ES-I3 (cell line): Measurements from ENCODE around the gene VSTM2A.
"Not testable (repeated sequence)": the region's sequence is repeated elsewhere in the genome, so short reads cannot be mapped to it uniquely, and the experiment has no call there.

Source experiments
- H3K36me3 ChIP-seq: 2 replicates; pipeline ENCODE4 v1.6.1; 2013; ENCODE audit warnings: mild to moderate bottlenecking, low read length, control low read depth, moderate library complexity; ENCODE audit not compliant: insufficient read depth
- H3K4me1 ChIP-seq: 2 replicates; pipeline ENCODE4 v1.6.1; 2013; ENCODE audit warnings: mild to moderate bottlenecking, control low read depth, low read length; ENCODE audit not compliant: insufficient read depth
- H3K9ac ChIP-seq: 2 replicates; pipeline ENCODE4 v1.6.1; 2013; ENCODE audit warnings: low read depth, mild to moderate bottlenecking, low read length, moderate library complexity
- H3K9me3 ChIP-seq: 2 replicates; pipeline ENCODE4 v1.6.1; 2013; ENCODE audit warnings: mild to moderate bottlenecking, low read length, moderate library complexity; ENCODE audit not compliant: control insufficient read depth, insufficient read depth

VSTM2A gene

DNA sequence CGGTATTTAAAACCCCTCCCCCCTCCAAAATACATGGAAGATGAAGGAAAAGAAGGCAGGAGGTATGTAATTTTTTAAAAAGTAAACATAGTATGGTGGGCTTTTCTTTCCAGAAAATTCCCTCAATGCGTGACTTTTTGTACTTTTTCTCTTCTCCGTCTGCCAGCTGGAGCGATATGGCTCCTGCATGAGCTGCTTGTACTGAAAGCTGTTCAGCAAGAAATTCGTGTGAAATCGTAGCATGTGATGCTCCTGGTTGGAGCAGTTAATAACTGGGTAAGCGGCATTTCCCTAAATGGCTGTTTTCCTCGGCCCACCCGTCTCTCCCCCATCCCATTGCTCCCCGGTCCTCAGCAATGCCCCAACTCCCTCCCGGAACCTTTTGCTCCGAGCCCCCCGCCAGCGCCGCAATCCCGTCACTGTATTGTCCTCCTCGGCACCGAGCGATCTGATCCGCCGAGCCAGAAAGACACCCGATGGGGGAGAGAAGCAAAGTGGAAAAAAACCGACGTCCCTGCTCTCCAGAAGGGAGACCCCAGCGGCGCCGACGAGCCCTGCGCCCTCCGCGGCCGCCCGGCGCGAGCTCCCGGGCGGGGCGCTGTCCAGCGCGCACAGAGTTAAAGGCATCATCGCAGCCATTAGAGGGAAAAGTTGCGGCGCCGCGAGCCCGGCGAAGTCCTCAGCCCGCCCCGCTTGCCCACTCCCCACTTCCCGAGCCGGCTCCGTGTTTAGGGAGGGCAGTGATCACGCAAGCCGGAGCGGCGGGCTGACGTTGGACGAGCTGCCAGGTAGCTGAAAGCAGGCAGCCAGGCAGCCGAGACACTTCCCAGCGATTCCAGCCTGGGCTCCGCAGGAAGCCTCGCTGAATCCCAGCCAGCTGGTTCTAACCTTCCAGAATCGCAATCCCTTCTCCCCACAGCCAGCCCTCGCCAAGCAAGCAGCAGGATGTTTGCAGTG lies at the start of gene VSTM2A:
Gene VSTM2A, plus strand, starts transcription at position 707 of the 957 bp plus-strand sequence. CDS start 356 bp downstream, outside the sequence.
- no peaks in the 10 kb centered on the region for H3K9me3 ChIP-seq
- no peaks in the 10 kb centered on the region for H3K36me3 ChIP-seq
- H3K9ac ChIP-seq: peak within 1 kb of the TSS; percentile 52
- H3K4me1 ChIP-seq: no peaks in the 10 kb centered on the region; the same call in 1 of the 2 replicates

DNA sequence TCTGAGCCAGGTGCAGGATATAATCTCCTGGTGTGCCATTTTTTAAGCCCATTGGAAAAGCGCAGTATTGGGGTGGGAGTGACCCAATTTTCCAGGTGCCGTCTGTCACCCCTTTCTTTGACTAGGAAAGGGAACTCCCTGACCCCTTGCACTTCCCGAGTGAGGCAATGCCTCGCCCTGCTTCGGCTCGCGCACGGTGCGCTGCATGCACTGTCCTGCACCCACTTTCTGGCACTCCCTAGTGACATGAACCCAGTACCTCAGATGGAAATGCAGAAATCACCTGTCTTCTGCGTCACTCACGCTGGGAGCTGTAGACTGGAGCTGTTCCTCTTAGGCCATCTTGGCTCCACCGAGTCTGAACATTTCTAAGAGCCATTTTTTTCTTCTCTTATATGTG lies 37.6 kb upstream of the VSTM2A start:
- H3K9ac ChIP-seq, H3K9me3 ChIP-seq, H3K36me3 ChIP-seq, H3K4me1 ChIP-seq: not testable (repeated sequence)

GRCh38 chr7:54529568-54529967 lies 12.6 kb upstream of the VSTM2A start:
- H3K4me1 ChIP-seq: no peaks in the 10 kb centered on the region
- no peaks in the 10 kb centered on the region; the same call in 1 of the 2 replicates for H3K36me3 ChIP-seq
- no peak overlapping the region for H3K9ac ChIP-seq
- H3K9me3 ChIP-seq: no peaks in the 10 kb centered on the region

DNA sequence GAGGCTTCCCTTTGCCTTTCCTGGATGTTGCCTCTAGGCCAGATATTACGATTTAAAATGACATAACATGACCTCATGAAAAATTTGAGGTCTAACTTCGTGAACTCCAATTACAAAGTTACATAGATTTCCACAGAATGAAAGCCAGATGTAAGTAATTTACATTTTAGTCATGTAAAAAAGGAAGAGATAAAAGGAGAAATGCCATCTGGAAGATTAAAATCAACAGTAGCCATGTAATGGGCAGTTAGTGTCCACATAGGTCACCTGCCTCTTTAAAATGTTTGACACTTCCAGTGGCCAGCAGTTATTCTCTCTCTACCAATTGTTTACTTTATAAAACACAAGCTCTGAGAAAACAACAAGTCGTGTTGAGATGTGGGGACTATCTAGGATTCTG lies 4.1 kb upstream of the VSTM2A start:
- H3K4me1 ChIP-seq: no peaks in the 10 kb centered on the region; the same call in 1 of the 2 replicates

GRCh38 chr7:54543051-54543488 lies 895 bp downstream of the VSTM2A start:
- Histone ChIP-seq H3K4me1 (no peaks in the 10 kb centered on the region; the same call in 1 of the 2 replicates), H3K36me3 (no peaks in the 10 kb centered on the region), H3K9ac (no peak overlapping the region; the same call in 1 of the 2 replicates), H3K9me3 (no peaks in the 10 kb centered on the region)

More for the DNA sequence above, 4.1 kb upstream of the VSTM2A start:
- Histone ChIP-seq H3K36me3 (no peaks in the 10 kb centered on the region), H3K9me3 (no peaks in the 10 kb centered on the region), H3K9ac (no peak overlapping the region)

DNA sequence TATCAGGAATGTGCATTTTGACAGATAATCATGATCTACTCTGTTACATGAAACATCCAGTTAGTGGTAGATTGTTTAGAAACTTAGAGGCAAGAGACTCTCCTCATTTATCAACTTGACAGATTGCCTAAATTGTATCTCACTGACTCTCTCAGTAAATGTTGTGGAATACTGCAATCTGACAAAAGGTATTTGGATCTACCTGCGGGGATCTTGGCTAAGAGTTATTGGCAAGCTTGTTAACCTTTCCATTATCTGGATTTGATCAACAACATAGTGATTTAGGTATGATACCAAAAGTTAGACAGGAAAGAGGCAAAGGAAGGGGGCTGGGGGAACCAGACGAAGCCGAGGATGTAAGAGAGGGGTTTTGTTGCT lies 2.0 kb downstream of the VSTM2A start:
- Histone ChIP-seq H3K4me1 (no peaks in the 10 kb centered on the region; the same call in 1 of the 2 replicates), H3K9ac (peak overlapping the region; percentile 51; the same call in 1 of the 2 replicates), H3K36me3 (no peaks in the 10 kb centered on the region), H3K9me3 (no peaks in the 10 kb centered on the region)

GRCh38 chr7:54544527-54545240 lies 2.5 kb downstream of the VSTM2A start:
- Histone ChIP-seq H3K36me3 (no peaks in the 10 kb centered on the region), H3K4me1 (no peaks in the 10 kb centered on the region; the same call in 1 of the 2 replicates), H3K9me3 (no peaks in the 10 kb centered on the region), H3K9ac (peak overlapping the region; percentile 51; the same call in 1 of the 2 replicates)

GRCh38 chr7:54545241-54545563 lies 3.0 kb downstream of the VSTM2A start:
- Histone ChIP-seq H3K9me3 (no peaks in the 10 kb centered on the region), H3K36me3 (no peaks in the 10 kb centered on the region), H3K9ac (peak overlapping the region; percentile 51; the same call in 1 of the 2 replicates), H3K4me1 (no peaks in the 10 kb centered on the region; the same call in 1 of the 2 replicates)

DNA sequence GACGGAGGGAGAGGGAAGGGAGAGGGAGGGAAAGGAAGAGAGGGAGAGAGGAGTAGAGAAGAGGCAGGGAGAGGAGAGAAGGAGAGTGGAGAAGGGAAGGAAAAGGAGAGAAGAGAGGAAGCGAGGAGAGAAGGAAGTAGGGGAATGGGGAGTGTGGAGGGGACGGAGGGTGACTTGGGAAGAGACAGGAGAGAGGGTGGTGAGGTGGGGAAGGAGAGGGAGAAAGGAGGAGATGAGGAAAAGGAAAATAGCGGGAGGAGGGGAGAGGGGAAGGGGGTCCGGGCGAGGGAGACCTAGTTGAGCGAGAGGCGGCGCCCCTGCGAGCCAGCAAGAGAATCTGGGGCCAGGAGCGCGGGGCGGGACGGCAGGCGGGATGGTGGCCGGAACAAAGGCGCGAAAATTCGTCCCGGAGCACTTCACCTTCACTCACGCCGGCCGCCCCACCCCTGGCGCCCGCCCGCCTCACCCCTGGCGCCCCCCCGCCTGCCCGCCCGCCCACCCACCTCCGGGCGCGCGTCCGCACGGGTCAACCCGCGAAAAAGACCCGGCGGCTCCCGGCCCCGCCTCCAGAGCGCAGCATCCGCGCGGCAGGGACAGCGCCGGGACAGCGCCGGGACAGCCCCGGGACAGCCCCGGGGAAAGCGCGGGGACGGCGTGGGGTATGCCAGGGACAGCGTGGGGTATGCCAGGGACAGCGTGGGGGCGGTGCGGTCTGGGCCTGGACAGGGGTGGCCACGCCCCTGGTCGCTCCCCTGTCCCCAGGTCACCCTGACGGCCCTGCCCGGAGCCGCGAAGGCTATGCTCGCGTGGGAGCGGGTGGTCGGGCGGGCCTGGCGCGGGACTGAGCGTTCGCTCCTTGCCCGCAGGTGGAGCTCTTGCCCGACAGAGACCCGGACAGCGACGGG lies 4.2 kb downstream of the VSTM2A start:
- Histone ChIP-seq H3K9me3 (no peaks in the 10 kb centered on the region), H3K9ac (peak overlapping the region; percentile 43; the same call in 1 of the 2 replicates), H3K36me3 (no peaks in the 10 kb centered on the region), H3K4me1 (no peaks in the 10 kb centered on the region; the same call in 1 of the 2 replicates)

- no peaks in the 10 kb centered on the region for H3K9me3 ChIP-seq
- no peaks in the 10 kb centered on the region for H3K4me1 ChIP-seq
- no peaks in the 10 kb centered on the region for H3K36me3 ChIP-seq
- H3K9ac ChIP-seq: peak overlapping the region; percentile 43
These were observed 4.8 kb downstream of the VSTM2A start for GRCh38 chr7:54546986-54547314.

GRCh38 chr7:54550471-54550870 lies 8.3 kb downstream of the VSTM2A start:
- peaks cover 8% of the 10 kb centered on the region for H3K4me1 ChIP-seq
- H3K9me3 ChIP-seq: no peaks in the 10 kb centered on the region
- no peaks in the 10 kb centered on the region for H3K36me3 ChIP-seq
- H3K9ac ChIP-seq: no peak overlapping the region

DNA sequence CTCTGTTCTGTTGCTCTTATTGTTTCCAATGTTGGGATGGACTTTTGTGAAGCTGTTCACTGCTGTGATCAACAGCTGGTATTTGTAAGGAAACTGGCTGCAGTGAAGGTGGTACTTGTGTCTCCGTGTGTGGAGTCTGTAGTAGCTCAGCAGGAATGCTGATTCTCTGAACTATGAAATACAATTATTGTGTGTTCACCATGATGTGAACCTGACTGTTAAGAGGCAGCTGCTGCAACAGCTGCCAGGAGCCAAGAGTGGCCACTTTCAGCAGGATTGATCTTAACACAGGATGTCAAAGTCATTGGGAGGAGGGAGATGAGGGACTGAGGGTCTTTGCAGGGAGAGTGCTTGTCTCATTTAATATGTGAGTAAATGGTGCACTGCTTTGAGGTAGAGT lies 13.9 kb downstream of the VSTM2A start:
- Histone ChIP-seq H3K4me1 (peaks cover 17% of the 10 kb centered on the region), H3K36me3 (no peaks in the 10 kb centered on the region), H3K9me3 (no peaks in the 10 kb centered on the region), H3K9ac (no peak overlapping the region)

DNA sequence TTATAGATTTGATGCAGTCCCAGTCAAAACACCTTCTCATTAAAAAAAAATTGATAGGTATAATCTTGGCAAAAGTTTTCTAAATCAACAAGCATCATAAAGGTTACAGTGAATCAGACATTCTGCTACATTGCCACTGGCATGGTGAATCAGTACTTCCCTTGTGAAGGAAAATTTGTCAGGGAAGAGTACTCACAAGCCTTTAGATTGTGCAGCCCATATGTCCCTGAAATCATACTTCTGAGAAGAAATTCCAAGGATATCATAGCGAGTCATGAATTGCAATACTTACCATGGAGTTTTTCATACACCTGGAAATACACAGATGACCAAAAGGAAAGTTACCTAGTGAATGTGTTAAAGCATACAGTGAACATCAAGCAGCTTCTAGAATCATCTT lies 17.2 kb downstream of the VSTM2A start:
- Histone ChIP-seq H3K9me3 (no peaks in the 10 kb centered on the region), H3K36me3 (no peaks in the 10 kb centered on the region), H3K4me1 (peaks cover 17% of the 10 kb centered on the region), H3K9ac (no peak overlapping the region)

GRCh38 chr7:54560198-54560597 lies 18.0 kb downstream of the VSTM2A start:
- peaks cover 11% of the 10 kb centered on the region; the same call in 1 of the 2 replicates for H3K4me1 ChIP-seq
- no peak overlapping the region for H3K9ac ChIP-seq
- H3K9me3 ChIP-seq: no peaks in the 10 kb centered on the region
- H3K36me3 ChIP-seq: no peaks in the 10 kb centered on the region
